SJSA1 (cell line): ENCODE data around the gene ACTMAP. TPM values are rescaled to one million over a fixed set of nuclear protein-coding genes. Genes with fewer than 3 reads are reported as not detected.
A peak's percentile ranks its signal among the peaks of the same experiment; 100 is the strongest.
"Not testable (repeated sequence)": the region's sequence is repeated elsewhere in the genome, so short reads cannot be mapped to it uniquely, and the experiment has no call there.

Experiments
- DNase-seq, 2 experiments: peaks; one replicate each; pipeline ENCODE4 v3.0.0-alpha.2; 2015 to 2020; ENCODE audit warnings: low spot score in 2 of 2, low read depth in 1 of 2
- H3K27ac ChIP-seq: fragments of 250-450 bp; sonication (Bioruptor Pico); 2 replicates; pipeline ENCODE4 v1.5.1; 2020; ENCODE audit warnings: mild to moderate bottlenecking, moderate library complexity
- H3K27me3 ChIP-seq: fragments of 250-450 bp; sonication (Bioruptor Pico); replicated peaks from 2 replicates; pipeline ENCODE4 v1.5.1; 2020; ENCODE audit warnings: mild to moderate bottlenecking, moderate library complexity
- H3K36me3 ChIP-seq: fragments of 250-450 bp; sonication (Bioruptor Pico); 2 replicates; pipeline ENCODE4 v1.5.1; 2020; ENCODE audit warnings: mild to moderate bottlenecking
- H3K4me1 ChIP-seq: fragments of 250-450 bp; sonication (Bioruptor Pico); replicated peaks from 2 replicates; pipeline ENCODE4 v1.6.1; 2021; ENCODE audit warnings: mild to moderate bottlenecking
- H3K4me3 ChIP-seq: fragments of 250-450 bp; sonication (Bioruptor Pico); 2 replicates; pipeline ENCODE4 v1.5.1; 2020; ENCODE audit warnings: mild to moderate bottlenecking
- H3K9me3 ChIP-seq: fragments of 250-450 bp; sonication (Bioruptor Pico); replicated peaks from 2 replicates; pipeline ENCODE4 v1.5.1; 2020; ENCODE audit warnings: mild to moderate bottlenecking
- total RNA-seq: library from RNA; depleted of rRNA; stranded (reverse); fragments of >200 nt; shearing (Covaris generic); gene quantifications from 2 replicates; pipeline ENCODE4 v1.2.3, GENCODE V29; 2014

The ACTMAP gene
- total RNA-seq, 1 experiment from 2014 or later, result 0.39 TPM

DNA sequence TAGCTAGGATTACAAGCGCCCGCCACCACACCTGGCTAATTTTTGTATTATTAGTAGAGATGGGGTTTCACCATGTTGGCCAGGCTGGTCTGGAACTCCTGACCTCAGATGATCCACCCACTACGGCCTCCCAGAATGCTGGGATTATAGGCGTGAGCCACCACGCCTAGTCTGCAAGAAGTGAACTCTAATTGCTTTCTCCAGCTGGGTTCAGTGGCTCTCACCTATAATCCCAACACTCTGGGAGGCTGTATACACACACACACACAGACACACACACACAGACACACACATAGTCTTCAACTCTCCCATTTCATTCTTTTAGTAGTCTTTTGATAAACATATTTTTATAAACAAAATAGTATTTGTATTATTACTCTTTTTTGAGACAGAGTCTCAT lies 20.2 kb downstream of the ACTMAP start:
- H3K4me1 ChIP-seq, DNase-seq, H3K27ac ChIP-seq, H3K4me3 ChIP-seq, H3K27me3 ChIP-seq, H3K9me3 ChIP-seq: not testable (repeated sequence)
- H3K36me3 ChIP-seq, result peaks cover 37% of the 10 kb centered on the region

DNA sequence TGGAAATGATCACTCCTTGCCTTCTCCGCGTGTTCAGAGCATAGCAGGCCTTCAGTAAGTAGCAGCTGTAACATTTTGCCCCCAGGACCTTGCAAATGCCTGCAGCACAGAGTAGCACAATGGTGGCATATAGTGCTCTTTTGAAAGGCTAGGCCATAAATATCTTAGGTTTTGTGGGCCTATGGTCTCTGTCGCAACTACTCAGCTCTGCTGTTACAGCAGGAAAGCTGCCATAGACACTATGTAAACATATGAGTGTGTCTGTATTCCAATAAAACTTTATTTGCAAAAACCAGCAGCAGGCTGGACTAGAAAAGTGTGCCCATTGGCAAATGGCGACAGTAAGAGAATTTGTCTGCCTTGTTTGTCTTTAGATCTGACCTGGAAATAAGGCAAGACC lies 24.0 kb downstream of the ACTMAP start:
- Histone ChIP-seq H3K4me3 (no peak overlapping the region), H3K27ac (no peak overlapping the region), H3K36me3 (peaks cover 35% of the 10 kb centered on the region), H3K4me1 (no peaks in the 10 kb centered on the region), H3K9me3 (no peaks in the 10 kb centered on the region), H3K27me3 (no peaks in the 10 kb centered on the region)
- no peak for DNase-seq

DNA sequence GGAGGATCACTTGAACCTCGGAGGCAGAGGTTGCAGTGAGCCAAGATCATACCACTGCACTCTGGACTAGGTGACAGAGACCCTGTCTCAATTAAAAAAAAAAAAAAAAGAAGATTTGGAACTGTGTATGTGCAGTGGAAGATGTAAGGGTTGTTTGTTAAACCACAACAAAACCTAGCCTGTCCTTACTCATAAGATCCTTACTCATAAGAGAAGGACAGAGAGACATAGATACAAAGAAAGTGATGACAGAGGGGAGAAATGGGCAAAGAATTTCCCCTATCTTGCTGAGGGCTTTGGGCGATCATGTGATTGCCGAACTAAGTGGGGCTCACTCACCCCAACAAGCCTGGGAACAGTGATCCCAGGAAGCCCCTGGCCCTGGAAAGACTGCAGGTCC lies 25.4 kb downstream of the ACTMAP start:
- Histone ChIP-seq H3K36me3 (peaks cover 24% of the 10 kb centered on the region), H3K4me1 (no peaks in the 10 kb centered on the region), H3K27ac (no peak overlapping the region), H3K4me3 (no peak overlapping the region), H3K27me3 (no peaks in the 10 kb centered on the region), H3K9me3 (no peaks in the 10 kb centered on the region)
- DNase-seq, result no peak

DNA sequence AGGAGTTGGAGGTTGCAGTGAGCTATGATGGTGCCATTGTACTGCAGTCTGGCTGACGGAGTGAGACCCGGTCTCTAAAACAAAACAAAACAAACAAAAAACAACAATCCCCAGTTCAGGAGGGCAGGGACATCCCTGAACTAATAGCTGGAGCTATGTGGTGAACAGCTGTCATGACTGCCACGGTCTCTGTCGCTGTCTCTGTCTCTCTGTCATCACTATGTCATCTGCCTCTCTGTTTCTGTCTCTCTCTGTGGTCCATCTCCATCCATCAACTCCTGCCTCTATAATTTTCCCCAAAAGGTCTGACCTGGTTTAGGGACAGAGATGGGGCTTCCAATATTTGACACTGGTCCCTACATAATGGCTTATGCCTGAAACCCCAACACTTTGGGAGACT lies 26.0 kb downstream of the ACTMAP start:
- Histone ChIP-seq H3K27me3 (no peaks in the 10 kb centered on the region), H3K27ac (no peak overlapping the region), H3K4me3 (no peak overlapping the region), H3K4me1 (no peaks in the 10 kb centered on the region), H3K9me3 (no peaks in the 10 kb centered on the region), H3K36me3 (peaks cover 20% of the 10 kb centered on the region)
- DNase-seq, result no peak

DNA sequence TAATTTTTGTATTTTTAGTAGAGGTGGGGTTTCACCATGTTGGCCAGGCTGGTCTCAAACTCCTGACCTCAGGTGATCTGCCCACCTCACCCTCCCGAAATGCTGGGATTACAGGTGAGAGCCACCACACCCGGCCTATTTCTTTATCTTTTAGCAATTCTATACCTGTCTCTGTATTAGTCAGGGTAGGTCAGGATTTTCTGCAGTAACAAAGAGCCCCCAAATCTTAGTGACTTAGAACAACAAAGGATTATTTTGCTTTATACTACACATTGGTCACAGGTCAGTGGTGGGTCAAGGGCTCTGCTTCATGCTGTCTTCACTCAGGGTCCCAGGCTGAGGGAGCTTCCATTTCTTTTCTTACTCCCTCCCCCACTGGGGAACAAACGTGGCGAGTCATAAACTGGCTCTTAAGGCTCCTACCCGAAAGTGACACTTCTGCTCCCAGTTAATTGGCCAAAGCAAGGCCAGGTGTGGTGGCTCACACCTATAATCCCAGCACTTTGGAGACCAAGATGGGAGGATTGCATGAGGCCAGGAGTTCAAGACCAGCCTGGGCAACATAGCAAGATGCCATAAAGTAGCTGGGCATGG lies 26.5 kb downstream of the ACTMAP start:
- Histone ChIP-seq H3K27ac (no peak overlapping the region), H3K27me3 (no peaks in the 10 kb centered on the region), H3K9me3 (no peaks in the 10 kb centered on the region), H3K4me1 (peaks cover 3% of the 10 kb centered on the region), H3K36me3 (peaks cover 20% of the 10 kb centered on the region), H3K4me3 (no peak overlapping the region)
- DNase-seq, result no peak

DNA sequence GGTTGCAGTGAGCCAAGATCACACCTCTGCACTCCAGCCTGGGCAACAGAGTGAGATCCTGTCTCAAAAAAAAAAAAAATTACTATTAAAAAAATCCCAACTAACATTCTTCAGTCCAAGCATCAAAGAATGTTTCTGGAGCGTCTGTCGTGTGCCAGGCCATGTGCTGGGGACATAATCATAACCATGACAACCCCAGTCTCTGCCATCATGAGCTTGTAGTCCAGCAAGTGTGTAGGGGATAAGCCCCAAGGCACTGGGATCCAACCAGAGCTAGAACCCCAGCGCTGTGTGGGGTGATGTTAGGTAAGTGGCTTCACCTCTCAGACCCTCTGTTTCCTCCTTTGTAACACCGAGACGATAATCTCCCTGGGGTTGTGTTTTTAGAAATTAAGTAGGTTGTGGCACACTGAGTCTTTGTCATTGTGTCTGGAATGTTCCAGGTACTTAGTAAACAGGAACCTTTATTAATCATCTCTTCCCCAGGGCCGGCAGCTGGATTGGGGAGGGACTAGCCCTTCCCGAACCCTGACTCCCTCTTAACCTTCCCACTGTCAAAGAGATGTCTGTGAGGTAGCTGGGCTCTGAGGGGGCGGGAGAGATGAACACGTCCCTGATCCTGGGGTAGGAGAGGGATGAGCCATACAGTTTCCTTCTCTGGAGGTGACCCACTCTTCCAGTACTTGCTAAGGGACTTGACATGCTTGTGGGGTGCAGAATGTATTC lies 28.2 kb downstream of the ACTMAP start:
- no peaks in the 10 kb centered on the region for H3K27me3 ChIP-seq
- H3K36me3 ChIP-seq, result peaks cover 14% of the 10 kb centered on the region
- no peaks in the 10 kb centered on the region for H3K9me3 ChIP-seq
- no peak overlapping the region for H3K27ac ChIP-seq
- no peak overlapping the region for H3K4me3 ChIP-seq
- peaks cover 19% of the 10 kb centered on the region for H3K4me1 ChIP-seq
- no peak for DNase-seq

DNA sequence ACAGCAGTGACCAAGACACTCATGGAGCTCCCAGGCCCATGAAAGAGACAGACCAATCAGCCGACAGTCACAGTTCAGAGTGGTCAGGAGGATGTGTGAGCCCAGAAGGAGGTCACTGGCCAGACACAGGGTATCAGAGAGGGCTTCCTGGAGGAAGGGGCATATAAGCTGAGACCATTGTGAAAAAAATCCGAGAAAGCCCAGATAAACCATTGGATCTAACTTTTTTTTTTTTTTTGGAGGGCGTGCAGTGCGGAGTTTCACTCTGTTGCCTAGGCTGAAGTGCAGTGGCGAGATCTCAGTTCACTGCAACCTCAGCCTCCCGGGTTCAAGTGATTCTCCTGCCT lies 29.2 kb downstream of the ACTMAP start:
- Histone ChIP-seq H3K36me3 (peaks cover 8% of the 10 kb centered on the region; the same call in 1 of the 2 replicates), H3K27ac (no peak overlapping the region), H3K27me3 (no peaks in the 10 kb centered on the region), H3K9me3 (no peaks in the 10 kb centered on the region), H3K4me1 (peaks cover 22% of the 10 kb centered on the region), H3K4me3 (no peak overlapping the region)
- DNase-seq, result no peak

DNA sequence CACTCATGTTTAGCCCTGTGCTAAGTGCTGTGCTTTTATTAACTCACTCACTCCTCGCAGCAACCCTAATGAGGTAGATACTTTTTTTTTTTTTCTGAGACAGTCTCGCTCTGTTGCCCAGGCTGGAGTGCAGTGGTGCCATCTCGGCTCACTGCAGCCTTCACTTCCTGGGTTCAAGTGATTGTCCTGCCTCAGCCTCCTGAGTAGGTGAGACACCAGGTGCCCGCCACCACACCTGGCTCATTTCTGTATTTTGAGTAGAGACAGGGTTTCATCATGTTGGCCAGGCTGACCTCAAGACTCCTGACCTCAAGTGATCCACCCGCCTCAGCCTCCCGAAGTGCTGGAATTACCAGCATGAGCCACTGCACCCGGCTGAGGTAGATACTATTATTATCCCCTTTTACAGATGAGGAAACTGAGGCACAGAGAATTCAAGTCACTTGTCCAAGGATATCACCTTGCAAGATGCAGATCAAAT lies 30.8 kb downstream of the ACTMAP start:
- H3K9me3 ChIP-seq, result no peaks in the 10 kb centered on the region
- no peaks in the 10 kb centered on the region for H3K27me3 ChIP-seq
- peaks cover 8% of the 10 kb centered on the region; the same call in 1 of the 2 replicates for H3K36me3 ChIP-seq
- H3K4me3 ChIP-seq, result no peak overlapping the region
- H3K4me1 ChIP-seq, result peaks cover 35% of the 10 kb centered on the region
- no peak for DNase-seq
- H3K27ac ChIP-seq, result no peak overlapping the region

DNA sequence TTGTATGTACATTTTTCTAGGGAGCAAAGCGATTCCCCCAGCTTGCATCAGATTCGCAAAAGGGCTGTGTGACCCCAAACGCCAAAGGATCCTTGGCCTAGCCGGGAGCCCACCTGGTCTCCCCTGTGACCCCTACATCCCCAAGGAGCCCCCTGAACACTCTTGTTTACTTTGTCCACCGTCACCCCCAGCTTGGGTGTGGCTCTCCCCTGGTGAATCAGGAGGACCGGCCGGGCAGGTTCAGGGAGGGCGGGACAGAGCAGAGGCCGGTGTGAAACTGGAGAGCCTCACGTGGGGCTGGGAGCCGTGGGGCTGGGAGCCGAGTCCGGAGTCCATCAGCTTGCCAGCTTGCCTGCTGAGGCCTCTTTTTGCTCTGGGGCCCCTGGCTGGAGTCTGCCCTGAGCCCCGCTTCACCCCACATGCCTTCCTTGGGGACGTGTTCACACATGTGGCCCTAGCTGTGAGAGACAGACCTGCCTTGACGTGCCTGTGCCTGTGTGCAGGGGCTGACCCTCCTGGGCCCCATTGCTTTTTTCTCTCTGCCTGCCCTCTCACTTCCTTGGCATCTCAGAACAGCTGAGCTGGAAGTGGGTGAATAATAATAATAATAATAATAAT lies 31.4 kb downstream of the ACTMAP start:
- peaks cover 37% of the 10 kb centered on the region for H3K4me1 ChIP-seq
- peak in 1 of 2 experiments; percentile 15 for DNase-seq

DNA sequence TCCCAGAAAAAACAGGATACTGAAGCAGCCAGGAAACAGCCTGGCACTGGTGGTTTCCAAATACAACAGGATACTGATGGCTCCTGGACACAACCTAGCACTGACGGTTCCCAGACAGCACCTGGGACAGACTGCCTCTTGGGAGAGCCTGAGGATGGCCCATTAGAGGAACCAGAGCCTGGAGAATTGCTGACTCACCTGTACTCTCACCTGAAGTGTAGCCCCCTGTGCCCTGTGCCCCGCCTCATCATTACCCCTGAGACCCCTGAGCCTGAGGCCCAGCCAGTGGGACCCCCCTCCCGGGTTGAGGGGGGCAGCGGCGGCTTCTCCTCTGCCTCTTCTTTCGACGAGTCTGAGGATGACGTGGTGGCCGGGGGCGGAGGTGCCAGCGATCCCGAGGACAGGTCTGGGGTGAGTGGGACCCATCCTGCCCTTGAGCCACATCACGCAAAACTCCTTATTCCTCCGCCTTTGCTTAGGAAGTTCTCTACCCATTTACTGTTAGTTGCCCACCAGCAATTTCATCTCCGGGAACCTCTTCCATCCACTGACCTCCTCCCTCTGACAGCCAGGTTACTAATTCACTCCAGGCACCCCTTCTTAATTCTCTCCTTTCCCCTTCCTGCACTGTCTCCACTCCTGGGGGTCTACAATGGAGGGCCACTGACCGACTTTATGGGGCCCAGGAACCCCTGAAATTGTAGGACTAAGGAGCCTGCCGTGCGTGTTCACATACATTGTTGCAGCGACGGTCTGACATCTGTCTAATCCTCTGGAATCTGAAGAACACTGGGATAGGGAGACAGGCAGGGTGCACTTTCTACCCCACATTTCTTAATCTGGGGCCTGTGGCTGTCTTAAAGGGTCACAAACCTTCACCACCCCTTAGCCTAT lies 32.1 kb downstream of the ACTMAP start:
- Histone ChIP-seq H3K27me3 (no peaks in the 10 kb centered on the region), H3K27ac (peak overlapping the region; percentile 93; the same call in 1 of the 2 replicates), H3K9me3 (no peaks in the 10 kb centered on the region), H3K4me1 (peaks cover 37% of the 10 kb centered on the region), H3K36me3 (no peaks in the 10 kb centered on the region), H3K4me3 (peak overlapping the region; percentile 78)
- DNase-seq, result peak in 1 of 2 experiments; percentile 11

More for the DNA sequence above, 31.4 kb downstream of the ACTMAP start:
- Histone ChIP-seq H3K9me3 (no peaks in the 10 kb centered on the region), H3K36me3 (peaks cover 5% of the 10 kb centered on the region; the same call in 1 of the 2 replicates), H3K27ac (0 out of 2 replicates have a peak overlapping the region, but pooled peaks have one; percentile 9), H3K27me3 (no peaks in the 10 kb centered on the region), H3K4me3 (peak overlapping the region; percentile 78)

DNA sequence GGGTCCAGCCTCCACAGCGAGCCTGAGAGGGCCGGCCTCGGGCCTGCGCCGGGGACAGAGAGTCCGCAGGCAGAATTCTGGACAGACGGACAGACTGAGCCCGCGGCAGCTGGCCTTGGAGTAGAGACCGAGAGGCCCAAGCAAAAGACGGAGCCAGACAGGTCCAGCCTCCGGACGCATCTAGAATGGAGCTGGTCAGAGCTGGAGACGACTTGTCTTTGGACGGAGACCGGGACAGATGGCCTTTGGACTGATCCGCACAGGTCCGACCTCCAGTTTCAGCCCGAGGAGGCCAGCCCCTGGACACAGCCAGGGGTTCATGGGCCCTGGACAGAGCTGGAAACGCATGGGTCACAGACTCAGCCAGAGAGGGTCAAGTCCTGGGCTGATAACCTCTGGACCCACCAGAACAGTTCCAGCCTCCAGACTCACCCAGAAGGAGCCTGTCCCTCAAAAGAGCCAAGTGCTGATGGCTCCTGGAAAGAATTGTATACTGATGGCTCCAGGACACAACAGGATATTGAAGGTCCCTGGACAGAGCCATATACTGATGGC lies 32.9 kb downstream of the ACTMAP start:
- DNase-seq, result peak in 1 of 2 experiments; percentile 39
- peak overlapping the region; percentile 78 for H3K4me3 ChIP-seq
- no peaks in the 10 kb centered on the region for H3K9me3 ChIP-seq
- H3K27ac ChIP-seq, result peak overlapping the region; percentile 93
- H3K27me3 ChIP-seq, result no peaks in the 10 kb centered on the region
- H3K4me1 ChIP-seq, result peaks cover 37% of the 10 kb centered on the region
- no peaks in the 10 kb centered on the region for H3K36me3 ChIP-seq

DNA sequence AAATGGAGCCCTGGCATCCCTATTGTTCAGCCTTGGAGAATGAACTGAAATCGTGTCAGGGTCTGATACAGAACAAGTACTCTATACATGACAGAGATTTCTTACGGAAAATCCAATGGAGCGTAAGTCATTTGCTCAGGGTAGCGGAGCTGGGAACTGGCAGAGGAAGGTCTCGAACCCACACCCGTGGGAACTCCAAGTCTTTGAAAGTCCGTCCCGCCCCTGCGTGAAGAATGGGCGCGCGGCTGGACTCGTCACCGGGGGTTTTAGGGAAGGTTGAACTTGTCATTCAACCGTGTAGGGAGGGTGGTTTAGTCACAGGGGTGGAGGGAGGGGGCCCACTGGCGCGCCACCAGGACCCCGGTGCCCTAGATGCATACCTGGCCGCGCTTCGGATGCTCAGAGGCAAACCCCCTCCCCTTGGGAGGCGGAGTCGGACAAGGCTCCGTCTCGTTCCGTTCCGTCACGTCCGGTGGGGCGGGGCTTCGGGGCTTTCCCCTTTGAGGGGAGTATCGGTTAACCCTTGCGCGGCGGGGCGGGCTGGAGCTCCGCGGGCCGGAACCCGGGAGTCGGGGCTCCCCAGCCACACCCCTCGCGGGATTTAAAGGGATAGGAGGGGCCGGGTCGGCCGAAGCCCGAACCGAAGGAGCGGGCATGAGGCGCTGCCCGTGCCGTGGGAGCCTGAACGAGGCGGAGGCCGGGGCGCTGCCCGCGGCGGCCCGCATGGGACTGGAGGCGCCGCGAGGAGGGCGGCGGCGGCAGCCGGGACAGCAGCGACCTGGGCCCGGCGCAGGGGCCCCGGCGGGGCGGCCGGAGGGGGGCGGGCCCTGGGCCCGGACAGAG lies 33.6 kb downstream of the ACTMAP start, which contains the start of the genes COQ8B and ITPKC:
COQ8B (minus strand) TSS at position 405 of the 843 bp plus-strand sequence. CDS start 2,254 bp downstream, outside the sequence.
ITPKC (plus strand) TSS at position 631 of the 843 bp plus-strand sequence; CDS start at position 655, 24 bp downstream.
- no peaks in the 10 kb centered on the region for H3K36me3 ChIP-seq

More for the DNA sequence above, 33.6 kb downstream of the ACTMAP start, which contains the start of the genes COQ8B and ITPKC:
- no peaks in the 10 kb centered on the region for H3K9me3 ChIP-seq
- no peaks in the 10 kb centered on the region for H3K27me3 ChIP-seq
- peak within 1 kb of the TSS; percentile 93 for H3K27ac ChIP-seq
- H3K4me3 ChIP-seq, result peak within 1 kb of the TSS; percentile 78
- peaks cover 37% of the 10 kb centered on the region for H3K4me1 ChIP-seq
- DNase-seq, result peak; percentile 98 to 99
